Measurements from ENCODE around the gene PARP2.

GRCh38 chr14:20346713-20347112 lies 3.3 kb downstream of the PARP2 start:
- TF ChIP-seq CTCF (IDR thresholded peaks at IDR 0.05) (no peak), EZH2 (IDR thresholded peaks at IDR 0.05; ENCODE audit: borderline replicate concordance, insufficient read depth, low read depth, low read length, poor library complexity, severe bottlenecking) (no peak)

Data from B cell (primary cell).